Tibial nerve (tissue), 3 donors: ENCODE measurements around the gene CAMTA1.

ENCODE experiments used
- POLR2A ChIP-seq, 2 donors: fragments of 450-650 bp; IDR thresholded peaks; one replicate each; pipeline ENCODE4 v1.6.1; 2017; ENCODE audit warnings: antibody characterized with exemption in 2 of 2, mild to moderate bottlenecking in 2 of 2, moderate library complexity in 2 of 2
- TF ChIP-seq, protein P1 (sequence below), 5 experiments: fragments of 200-600 bp in 3 of 5; fragments of 450-650 bp in 2 of 5; sonication (generic) in 3 of 5; IDR thresholded peaks; one replicate each; pipeline ENCODE4 v1.5.1; 2016 to 2019; ENCODE audit warnings: antibody characterized with exemption in 5 of 5, mild to moderate bottlenecking in 3 of 5, moderate library complexity in 2 of 5

GRCh38 chr1:7233646-7234470 lies 448.6 kb downstream of the CAMTA1 start:
- TF ChIP-seq, protein P1, sequence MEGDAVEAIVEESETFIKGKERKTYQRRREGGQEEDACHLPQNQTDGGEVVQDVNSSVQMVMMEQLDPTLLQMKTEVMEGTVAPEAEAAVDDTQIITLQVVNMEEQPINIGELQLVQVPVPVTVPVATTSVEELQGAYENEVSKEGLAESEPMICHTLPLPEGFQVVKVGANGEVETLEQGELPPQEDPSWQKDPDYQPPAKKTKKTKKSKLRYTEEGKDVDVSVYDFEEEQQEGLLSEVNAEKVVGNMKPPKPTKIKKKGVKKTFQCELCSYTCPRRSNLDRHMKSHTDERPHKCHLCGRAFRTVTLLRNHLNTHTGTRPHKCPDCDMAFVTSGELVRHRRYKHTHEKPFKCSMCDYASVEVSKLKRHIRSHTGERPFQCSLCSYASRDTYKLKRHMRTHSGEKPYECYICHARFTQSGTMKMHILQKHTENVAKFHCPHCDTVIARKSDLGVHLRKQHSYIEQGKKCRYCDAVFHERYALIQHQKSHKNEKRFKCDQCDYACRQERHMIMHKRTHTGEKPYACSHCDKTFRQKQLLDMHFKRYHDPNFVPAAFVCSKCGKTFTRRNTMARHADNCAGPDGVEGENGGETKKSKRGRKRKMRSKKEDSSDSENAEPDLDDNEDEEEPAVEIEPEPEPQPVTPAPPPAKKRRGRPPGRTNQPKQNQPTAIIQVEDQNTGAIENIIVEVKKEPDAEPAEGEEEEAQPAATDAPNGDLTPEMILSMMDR (IDR thresholded peaks at IDR 0.05), result no peak
- no peak for TF ChIP-seq POLR2A (IDR thresholded peaks at IDR 0.05)
